ENCODE measurements around the gene PPM1H. TPM values are rescaled to one million over a fixed set of nuclear protein-coding genes. Genes with fewer than 3 reads are reported as not detected.

PPM1H gene
- total and polyA plus RNA-seq, 12 donors, result 0.81 to 5.5 (median 2.6) TPM

GRCh38 chr12:62684570-62685295, 250.2 kb downstream of the PPM1H start:
- TF ChIP-seq, protein P1, sequence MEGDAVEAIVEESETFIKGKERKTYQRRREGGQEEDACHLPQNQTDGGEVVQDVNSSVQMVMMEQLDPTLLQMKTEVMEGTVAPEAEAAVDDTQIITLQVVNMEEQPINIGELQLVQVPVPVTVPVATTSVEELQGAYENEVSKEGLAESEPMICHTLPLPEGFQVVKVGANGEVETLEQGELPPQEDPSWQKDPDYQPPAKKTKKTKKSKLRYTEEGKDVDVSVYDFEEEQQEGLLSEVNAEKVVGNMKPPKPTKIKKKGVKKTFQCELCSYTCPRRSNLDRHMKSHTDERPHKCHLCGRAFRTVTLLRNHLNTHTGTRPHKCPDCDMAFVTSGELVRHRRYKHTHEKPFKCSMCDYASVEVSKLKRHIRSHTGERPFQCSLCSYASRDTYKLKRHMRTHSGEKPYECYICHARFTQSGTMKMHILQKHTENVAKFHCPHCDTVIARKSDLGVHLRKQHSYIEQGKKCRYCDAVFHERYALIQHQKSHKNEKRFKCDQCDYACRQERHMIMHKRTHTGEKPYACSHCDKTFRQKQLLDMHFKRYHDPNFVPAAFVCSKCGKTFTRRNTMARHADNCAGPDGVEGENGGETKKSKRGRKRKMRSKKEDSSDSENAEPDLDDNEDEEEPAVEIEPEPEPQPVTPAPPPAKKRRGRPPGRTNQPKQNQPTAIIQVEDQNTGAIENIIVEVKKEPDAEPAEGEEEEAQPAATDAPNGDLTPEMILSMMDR (IDR thresholded peaks at IDR 0.05), result no peak
- TF ChIP-seq POLR2A (IDR thresholded peaks at IDR 0.05), result no peak
- DNase-seq, result no peak
- Histone ChIP-seq H3K4me1 (replicated peaks in 1 of 2) (no peaks in the 10 kb centered on the region), H3K4me3 (no peak overlapping the region), H3K27me3 (no peaks in the 10 kb centered on the region), H3K27ac (peak overlapping the region in 2 of 5 donors; percentile 40 to 54), H3K9me3 (replicated peaks in 1 of 3) (no peaks in the 10 kb centered on the region), H3K36me3 (replicated peaks in 1 of 2) (no peaks in the 10 kb centered on the region)
- 75 to 87% (median 83%) methylated on average over 7 of the region's 7 CpGs for WGBS, 4 donors
- intact Hi-C loops (cut with DNase I), result no loop called here

DNA sequence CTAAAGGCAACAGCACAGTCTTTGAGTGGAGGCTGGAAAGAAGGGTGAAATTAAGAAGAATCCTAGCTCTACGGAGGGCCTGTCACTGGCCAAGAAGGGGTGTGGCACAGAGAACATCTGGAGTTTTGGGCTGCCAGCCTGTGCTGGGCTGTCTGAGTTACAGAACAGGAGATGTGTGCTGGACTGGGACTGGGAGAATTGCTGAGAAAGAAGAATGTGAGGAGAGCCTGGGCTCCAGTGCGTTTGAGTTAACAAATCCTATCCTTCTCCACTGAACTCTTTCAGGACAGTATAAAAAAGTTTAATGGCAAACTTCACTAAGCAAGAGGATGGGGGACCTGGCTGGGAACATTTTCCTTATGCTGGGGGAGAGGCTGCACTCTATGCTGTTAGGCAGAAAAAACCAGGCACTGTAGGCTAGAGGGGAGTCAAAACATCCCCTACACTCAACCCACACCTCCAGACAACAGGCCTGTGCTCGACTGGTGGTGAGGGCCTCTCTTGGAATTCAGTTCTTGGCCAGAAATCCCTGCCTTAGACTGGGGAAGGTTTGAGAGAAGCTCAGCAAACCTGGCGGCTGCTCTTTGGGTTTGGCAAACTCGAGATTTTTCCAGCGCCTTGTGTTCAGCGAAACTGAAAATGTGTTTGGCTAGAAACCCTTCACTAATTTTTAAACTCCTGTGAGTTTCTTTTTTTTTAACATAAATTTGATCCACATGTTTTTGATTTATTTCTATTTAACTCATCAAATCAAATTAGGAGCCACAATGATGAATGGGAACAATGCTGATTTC, 251.0 kb downstream of the PPM1H start:
- Histone ChIP-seq H3K4me1 (replicated peaks in 1 of 2) (no peaks in the 10 kb centered on the region), H3K27ac (peak overlapping the region in 2 of 5 donors; percentile 40 to 68), H3K9me3 (replicated peaks in 1 of 3) (no peaks in the 10 kb centered on the region), H3K36me3 (replicated peaks in 1 of 2) (no peaks in the 10 kb centered on the region), H3K27me3 (no peaks in the 10 kb centered on the region), H3K4me3 (no peak overlapping the region)
- TF ChIP-seq, protein P1 (IDR thresholded peaks at IDR 0.05), result no peak
- no peak for TF ChIP-seq POLR2A (IDR thresholded peaks at IDR 0.05)
- 72 to 83% (median 75%) methylated on average over 7 of the region's 7 CpGs for WGBS, 4 donors
- intact Hi-C loops (cut with DNase I), result no loop called here
- peak in 2 of 7 donors; percentile 16 to 25 for DNase-seq

DNA sequence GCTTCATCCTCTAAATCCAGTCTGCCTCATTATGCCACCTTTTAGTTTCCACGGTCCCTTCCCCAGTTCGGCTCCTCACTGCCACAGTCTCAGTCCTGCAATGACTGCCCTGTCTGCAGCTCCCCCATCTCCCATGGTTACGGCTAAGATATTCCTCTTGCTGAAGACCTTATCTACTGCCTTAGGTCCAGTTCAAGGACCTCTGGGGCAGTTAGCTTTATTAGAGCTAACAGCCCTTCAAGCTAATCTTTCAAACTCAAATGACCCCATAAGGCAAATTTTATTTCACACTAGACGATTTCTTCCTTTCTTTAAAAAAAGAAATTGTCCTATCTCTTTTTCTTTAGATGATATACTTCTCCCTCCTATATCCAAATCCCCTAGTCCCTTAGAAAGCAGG, 253.6 kb downstream of the PPM1H start:
- Histone ChIP-seq H3K4me3 (no peak overlapping the region), H3K27me3 (no peaks in the 10 kb centered on the region), H3K4me1 (replicated peaks in 1 of 2) (no peaks in the 10 kb centered on the region), H3K27ac (no peak overlapping the region), H3K9me3 (replicated peaks in 1 of 3) (no peaks in the 10 kb centered on the region), H3K36me3 (replicated peaks in 1 of 2) (no peaks in the 10 kb centered on the region)
- 61 to 70% (median 67%) methylated on average over 4 of the region's 4 CpGs for WGBS, 4 donors
- intact Hi-C loops (cut with DNase I), result no loop called here
- no peak for DNase-seq
- no peak for TF ChIP-seq POLR2A (IDR thresholded peaks at IDR 0.05)
- TF ChIP-seq, protein P1 (IDR thresholded peaks at IDR 0.05), result no peak

DNA sequence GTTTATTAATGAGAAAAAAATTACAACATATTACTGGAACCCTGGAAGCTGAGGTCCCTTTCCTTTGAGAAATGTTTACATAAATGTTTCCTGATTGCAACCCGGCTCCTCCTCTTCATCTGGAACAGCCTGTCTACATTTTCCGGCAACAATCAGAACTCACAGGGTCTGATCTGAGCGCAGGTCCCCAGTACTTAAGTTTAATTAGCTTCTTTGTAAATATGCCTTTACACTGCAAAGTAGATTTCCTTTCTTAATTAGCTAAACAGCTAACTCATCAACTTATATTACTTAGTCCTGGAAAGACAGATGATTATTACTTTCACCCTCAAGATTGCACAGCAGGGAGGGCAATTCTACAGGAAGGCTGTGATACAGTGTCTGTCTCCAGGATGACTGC, 255.3 kb downstream of the PPM1H start:
- H3K27ac ChIP-seq, result no peak overlapping the region
- no peaks in the 10 kb centered on the region for H3K36me3 ChIP-seq (replicated peaks in 1 of 2)
- no peaks in the 10 kb centered on the region for H3K27me3 ChIP-seq
- H3K9me3 ChIP-seq (replicated peaks in 1 of 3), result no peaks in the 10 kb centered on the region
- no peak for DNase-seq
- intact Hi-C loops (cut with DNase I), result no loop called here
- H3K4me3 ChIP-seq, result no peak overlapping the region
- TF ChIP-seq, protein P1 (IDR thresholded peaks at IDR 0.05), result no peak
- no peak for TF ChIP-seq POLR2A (IDR thresholded peaks at IDR 0.05)
- 63 to 79% (median 75%) methylated on average over 3 of the region's 3 CpGs for WGBS, 4 donors
- no peaks in the 10 kb centered on the region for H3K4me1 ChIP-seq (replicated peaks in 1 of 2)

All from adrenal gland (tissue), 12 donors.